Mesodermal cell (in vitro differentiated cells): ENCODE measurements around the gene SLC44A1.

Experiments used
- H3K27ac ChIP-seq: 2 replicates; pipeline ENCODE4 v1.7.0; 2013; ENCODE audit warnings: mild to moderate bottlenecking, low read depth, low read length, moderate library complexity; ENCODE audit not compliant: severe bottlenecking
- H3K36me3 ChIP-seq: 2 replicates; pipeline ENCODE4 v1.7.1; 2013; ENCODE audit warnings: mild to moderate bottlenecking, low read length, moderate library complexity; ENCODE audit not compliant: control insufficient read depth, insufficient read depth
- H3K4me1 ChIP-seq: one replicate; pipeline ENCODE4 v1.7.1; 2013; ENCODE audit warnings: mild to moderate bottlenecking, low read length; ENCODE audit not compliant: insufficient read depth, control insufficient read depth, poor library complexity, severe bottlenecking
- H3K4me3 ChIP-seq: 2 replicates; pipeline ENCODE4 v1.7.0; 2013; ENCODE audit warnings: low read length, control low read depth, mild to moderate bottlenecking; ENCODE audit not compliant: insufficient read depth, poor library complexity, severe bottlenecking; ENCODE audit errors: extremely low read depth
- H3K9me3 ChIP-seq: 2 replicates; pipeline ENCODE4 v1.7.1; 2013; ENCODE audit warnings: mild to moderate bottlenecking, low read length, moderate library complexity; ENCODE audit not compliant: control insufficient read depth
- WGBS, 2 experiments: methylation state at CpG; one replicate each; pipeline ENCODE4 v1.1.5; 2013; ENCODE audit warnings: missing lambda C conversion rate in 2 of 2; ENCODE audit not compliant: insufficient coverage in 2 of 2; 5-methylcytosine and 5-hydroxymethylcytosine counted together

SLC44A1 gene

DNA sequence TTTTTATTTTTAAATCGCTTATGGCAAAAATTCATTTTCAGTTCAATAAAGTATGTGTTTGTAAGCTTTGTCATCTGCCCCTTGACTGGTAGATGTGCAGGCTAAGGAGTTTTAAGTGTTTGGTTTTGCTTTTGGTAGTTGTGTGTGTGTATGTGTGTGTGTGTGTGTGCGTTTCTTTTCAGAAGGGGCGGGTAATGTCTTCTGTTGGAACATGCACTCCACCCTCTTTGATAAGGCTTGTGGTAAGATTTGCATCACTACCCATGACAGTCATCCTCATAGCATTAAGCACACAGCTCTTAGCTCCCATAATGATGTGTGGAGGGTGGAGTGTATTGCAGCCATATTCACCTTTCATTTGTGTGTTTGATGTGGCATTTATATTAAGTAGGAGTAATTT is 111.3 kb downstream of the SLC44A1 start:
- no peaks in the 10 kb centered on the region for H3K4me1 ChIP-seq
- no peak overlapping the region for H3K27ac ChIP-seq
- H3K9me3 ChIP-seq = no peaks in the 10 kb centered on the region
- no peak overlapping the region for H3K4me3 ChIP-seq
- peaks cover 15% of the 10 kb centered on the region for H3K36me3 ChIP-seq
- WGBS, 2 experiments = 86 to 100% methylated on average over 1 of the region's 3 CpGs

GRCh38 chr9:105357937-105358336 is 113.5 kb downstream of the SLC44A1 start:
- Histone ChIP-seq H3K27ac (no peak overlapping the region), H3K4me1 (no peaks in the 10 kb centered on the region), H3K9me3 (no peaks in the 10 kb centered on the region), H3K4me3 (no peak overlapping the region), H3K36me3 (peaks cover 32% of the 10 kb centered on the region)
- WGBS, 2 experiments = 100% methylated on average over 2 of the region's 3 CpGs; no CpG with 5 or more reads in 1 of the 2 experiments

DNA sequence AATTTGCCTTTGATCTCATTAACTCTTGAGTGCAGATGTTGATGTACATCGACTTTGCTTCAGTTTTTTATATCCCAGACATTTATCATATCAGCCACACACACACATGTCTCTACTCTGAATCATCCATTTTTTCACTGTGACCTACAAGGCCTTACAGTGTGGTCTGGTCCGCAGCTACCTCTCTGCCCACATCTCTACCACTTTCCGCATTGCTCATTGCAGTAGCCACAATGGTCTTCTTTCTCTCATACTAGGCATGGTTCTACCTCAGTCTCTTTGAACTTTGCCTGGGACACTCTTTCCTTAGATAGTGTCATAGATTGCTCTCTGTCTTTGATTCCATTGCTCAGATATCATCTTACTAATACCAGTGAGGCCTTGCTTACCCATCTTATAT is 115.4 kb downstream of the SLC44A1 start:
- H3K4me3 ChIP-seq = no peak overlapping the region
- 100% methylated on average over 3 of the region's 3 CpGs for WGBS, 2 experiments
- H3K9me3 ChIP-seq = no peaks in the 10 kb centered on the region
- H3K27ac ChIP-seq = no peak overlapping the region
- H3K4me1 ChIP-seq = no peaks in the 10 kb centered on the region
- H3K36me3 ChIP-seq = peaks cover 38% of the 10 kb centered on the region

GRCh38 chr9:105360344-105360743 is 115.9 kb downstream of the SLC44A1 start:
- WGBS, 2 experiments = no CpG with 5 or more reads among the region's 1 CpG
- H3K9me3 ChIP-seq = no peaks in the 10 kb centered on the region
- H3K36me3 ChIP-seq = peaks cover 40% of the 10 kb centered on the region
- H3K4me1 ChIP-seq = no peaks in the 10 kb centered on the region
- no peak overlapping the region for H3K27ac ChIP-seq
- H3K4me3 ChIP-seq = no peak overlapping the region

- 92 to 100% methylated on average over 1 of the region's 9 CpGs for WGBS, 2 experiments
- no peak overlapping the region for H3K4me3 ChIP-seq
- H3K9me3 ChIP-seq = no peaks in the 10 kb centered on the region
- no peak overlapping the region for H3K27ac ChIP-seq
- peaks cover 47% of the 10 kb centered on the region for H3K36me3 ChIP-seq
- H3K4me1 ChIP-seq = no peaks in the 10 kb centered on the region
These were observed 117.4 kb downstream of the SLC44A1 start for GRCh38 chr9:105361873-105362272.

DNA sequence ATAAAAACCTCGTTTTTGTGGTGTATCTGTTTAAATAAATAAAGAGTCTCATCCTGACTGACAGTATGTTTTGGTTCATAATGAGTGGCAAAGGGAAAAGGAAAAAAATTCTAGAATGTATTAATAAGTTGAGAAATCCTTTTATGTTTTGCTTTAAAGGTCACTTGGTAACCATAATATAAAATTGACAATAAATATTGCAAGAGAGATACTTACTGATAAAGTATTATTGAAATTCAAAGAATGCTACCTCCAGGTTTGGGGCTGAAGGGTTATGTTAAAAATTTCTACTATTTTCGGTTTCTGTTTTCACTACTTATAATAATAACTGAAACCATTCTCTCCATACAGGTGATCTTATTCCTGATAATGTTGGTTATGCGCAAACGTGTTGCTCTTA is 118.0 kb downstream of the SLC44A1 start:
- Histone ChIP-seq H3K4me1 (no peaks in the 10 kb centered on the region), H3K36me3 (peaks cover 53% of the 10 kb centered on the region), H3K4me3 (no peak overlapping the region), H3K9me3 (no peaks in the 10 kb centered on the region), H3K27ac (no peak overlapping the region)
- 94 to 100% methylated on average over 2 to 3 of the region's 4 CpGs for WGBS, 2 experiments

GRCh38 chr9:105363837-105364236 is 119.4 kb downstream of the SLC44A1 start:
- Histone ChIP-seq H3K36me3 (peaks cover 64% of the 10 kb centered on the region), H3K27ac (no peak overlapping the region), H3K4me3 (no peak overlapping the region), H3K4me1 (no peaks in the 10 kb centered on the region), H3K9me3 (no peaks in the 10 kb centered on the region)
- 100% methylated on average over 1 of the region's 2 CpGs; no CpG with 5 or more reads in 1 of the 2 experiments for WGBS, 2 experiments

DNA sequence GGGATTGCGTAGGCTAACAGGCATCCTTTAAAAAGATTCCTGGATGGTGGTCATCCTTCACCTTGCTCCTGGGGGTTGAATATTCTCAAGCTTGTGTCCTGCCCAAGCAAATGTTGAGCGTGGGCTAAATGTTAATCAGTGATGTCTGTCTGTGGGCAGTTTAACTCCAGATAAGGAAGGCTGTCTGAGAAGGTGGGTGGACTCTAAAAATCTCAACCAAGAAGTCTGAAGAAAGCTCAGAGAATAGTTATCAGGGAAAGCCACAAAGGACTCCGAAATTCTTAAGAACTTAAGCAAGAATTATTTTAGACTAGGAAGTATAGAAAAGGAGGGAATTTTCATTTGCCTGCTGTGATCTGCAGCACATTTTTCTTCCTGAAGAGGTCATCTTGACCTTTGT is 125.5 kb downstream of the SLC44A1 start:
- H3K9me3 ChIP-seq = no peaks in the 10 kb centered on the region
- H3K36me3 ChIP-seq = peaks cover 62% of the 10 kb centered on the region
- 100% methylated on average over 2 of the region's 3 CpGs for WGBS, 2 experiments
- no peaks in the 10 kb centered on the region for H3K4me1 ChIP-seq
- no peak overlapping the region for H3K4me3 ChIP-seq
- no peak overlapping the region for H3K27ac ChIP-seq

DNA sequence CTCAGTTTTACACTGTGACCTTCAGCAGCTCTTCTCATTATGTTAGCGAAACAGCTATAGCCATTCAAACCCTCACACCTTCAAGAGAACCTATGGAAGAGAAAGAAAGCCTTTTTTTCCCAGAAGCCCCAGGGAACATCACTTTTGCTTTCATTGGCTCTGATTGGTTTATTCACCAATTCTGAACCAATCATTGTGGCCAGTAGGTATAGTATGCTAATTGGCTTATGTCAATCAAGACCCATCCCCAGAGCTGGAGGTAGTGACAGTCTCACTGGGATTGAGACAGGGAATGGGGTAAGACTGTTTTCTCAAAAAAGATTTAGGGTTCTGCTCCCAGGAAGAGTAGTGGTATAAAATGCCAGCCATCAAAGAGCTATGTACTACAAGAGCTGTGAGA is 129.3 kb downstream of the SLC44A1 start:
- Histone ChIP-seq H3K36me3 (peaks cover 56% of the 10 kb centered on the region), H3K9me3 (no peaks in the 10 kb centered on the region), H3K27ac (no peak overlapping the region), H3K4me3 (no peak overlapping the region), H3K4me1 (no peaks in the 10 kb centered on the region)
- WGBS, 2 experiments = no CpG with 5 or more reads among the region's 1 CpG

DNA sequence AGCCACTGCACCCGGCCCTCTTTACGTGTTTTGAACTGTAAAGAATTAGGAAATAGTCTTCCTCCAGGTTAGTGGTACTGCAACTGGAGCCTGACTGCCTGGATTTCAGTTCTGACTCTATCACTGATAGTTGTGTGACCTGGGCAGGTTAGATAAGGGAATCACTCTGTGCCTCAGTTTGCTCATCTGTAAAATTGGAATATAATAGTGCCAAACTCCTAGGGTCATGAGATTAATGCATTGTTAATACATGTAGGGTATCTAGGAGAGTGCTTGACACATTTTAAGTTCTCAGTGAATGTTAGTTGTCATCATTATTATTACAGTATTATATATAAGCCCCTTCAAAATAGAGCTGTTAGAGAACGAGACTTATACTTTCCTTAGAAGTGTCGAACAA is 130.9 kb downstream of the SLC44A1 start:
- Histone ChIP-seq H3K36me3 (peaks cover 48% of the 10 kb centered on the region), H3K9me3 (no peaks in the 10 kb centered on the region), H3K27ac (no peak overlapping the region), H3K4me3 (no peak overlapping the region), H3K4me1 (no peaks in the 10 kb centered on the region)
- WGBS, 2 experiments = 83 to 100% methylated on average over 2 of the region's 4 CpGs

- no peaks in the 10 kb centered on the region for H3K9me3 ChIP-seq
- H3K4me1 ChIP-seq = no peaks in the 10 kb centered on the region
- WGBS, 2 experiments = 100% methylated on average over 1 of the region's 1 CpG
- H3K36me3 ChIP-seq = peaks cover 49% of the 10 kb centered on the region
- H3K27ac ChIP-seq = no peak overlapping the region
- no peak overlapping the region for H3K4me3 ChIP-seq
These were observed 132.4 kb downstream of the SLC44A1 start for GRCh38 chr9:105376893-105377292.
